Esophagus muscularis mucosa (tissue), 4 donors: ENCODE results near the gene SAMD4B.

Source experiments
- CTCF ChIP-seq, 3 experiments: fragments of 200-600 bp in 2 of 3; fragments of 450-650 bp in 1 of 3; sonication (generic) in 2 of 3; IDR thresholded peaks; one replicate each; pipeline ENCODE4 v1.5.1; 2017 to 2019; ENCODE audit warnings: antibody characterized with exemption in 3 of 3, mild to moderate bottlenecking in 2 of 3, moderate library complexity in 1 of 3
- EP300 ChIP-seq: sonication (generic); formaldehyde crosslinking; IDR thresholded peaks from one replicate; pipeline ENCODE4 v1.6.1; 2017; ENCODE audit warnings: antibody characterized with exemption
- POLR2A ChIP-seq: fragments of 450-650 bp; IDR thresholded peaks from one replicate; pipeline ENCODE4 v1.6.1; 2017; ENCODE audit warnings: antibody characterized with exemption, moderate library complexity, mild to moderate bottlenecking, low read depth
- POLR2AphosphoS5 ChIP-seq, 2 donors: sonication (generic); formaldehyde crosslinking; IDR thresholded peaks; one replicate each; pipeline ENCODE4 v1.6.1; 2017; ENCODE audit warnings: antibody characterized with exemption in 2 of 2

DNA sequence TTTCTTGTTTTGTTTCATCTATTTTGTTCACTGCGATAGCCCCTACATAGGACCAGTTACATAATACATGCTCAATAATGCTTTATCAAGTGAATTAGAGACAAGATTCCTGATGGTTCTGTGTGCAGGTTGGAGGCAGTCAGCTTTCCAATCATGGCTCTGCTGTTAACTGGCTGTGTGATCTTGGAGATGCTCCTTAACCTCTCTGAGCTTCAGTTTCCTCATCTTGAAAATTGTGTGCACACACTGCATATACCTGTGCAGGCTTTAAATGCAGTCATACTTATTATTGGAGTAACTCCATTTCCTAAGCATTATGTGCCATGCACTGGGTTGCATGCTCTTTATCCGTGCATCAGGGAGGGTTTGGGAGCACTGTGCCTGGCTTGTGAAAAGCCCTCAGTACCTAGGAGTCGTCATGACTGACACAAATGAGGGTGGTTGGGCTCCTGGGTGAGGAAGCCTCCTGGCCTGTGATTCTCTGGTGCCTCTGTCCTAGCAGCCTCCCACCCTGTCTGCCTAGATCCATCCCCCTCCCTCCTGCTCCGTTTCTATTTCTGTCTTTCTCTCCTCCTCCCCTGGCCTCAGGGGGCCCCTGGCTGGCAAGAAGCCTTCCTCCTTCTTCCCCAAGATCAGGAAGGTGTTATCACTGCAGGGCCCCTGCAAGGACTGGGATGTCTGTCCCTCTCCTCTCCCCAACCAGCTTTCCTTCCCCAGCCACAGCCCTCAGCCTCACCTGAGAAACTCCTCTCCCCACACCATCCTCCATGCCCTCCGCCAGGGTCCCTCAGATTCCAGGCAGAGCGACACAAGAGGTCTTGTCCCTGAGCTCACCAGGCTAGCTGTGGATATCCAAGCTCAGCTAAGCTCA lies 37.3 kb upstream of the SAMD4B start:
- TF ChIP-seq CTCF (IDR thresholded peaks at IDR 0.05) (no peak), EP300 (no peak), POLR2A (no peak), POLR2AphosphoS5 (IDR thresholded peaks at IDR 0.05) (no peak)
